GM23338 (cell line): Measurements from ENCODE around the gene MAGI1. TPM values are rescaled to one million over a fixed set of nuclear protein-coding genes. Genes with fewer than 3 reads are reported as not detected.

ENCODE experiments used
- ATAC-seq: fragments of 200-7000 bp; cut with Tn5 transposase; 3 replicates; pipeline ENCODE4 v1.9.1; 2020
- DNase-seq: peaks from one replicate; pipeline ENCODE4 v3.0.0-alpha.2; 2015; ENCODE audit warnings: low spot score
- H2AFZ ChIP-seq: fragments of 200-600 bp; sonication (generic); 2 replicates; pipeline ENCODE4 v1.8.0; 2016; ENCODE audit warnings: antibody characterized with exemption, mild to moderate bottlenecking, moderate library complexity
- H3F3A ChIP-seq: fragments of 200-600 bp; sonication (generic); replicated peaks from 2 replicates; pipeline ENCODE4 v1.8.0; 2017; ENCODE audit warnings: antibody characterized with exemption, mixed run types, low read depth
- H3K27ac ChIP-seq: fragments of 200-600 bp; sonication (generic); 2 replicates; pipeline ENCODE4 v1.6.1; 2016; ENCODE audit warnings: low read depth
- H3K27me3 ChIP-seq: fragments of 200-600 bp; sonication (generic); 2 replicates; pipeline ENCODE4 v1.8.0; 2016; ENCODE audit warnings: mild to moderate bottlenecking, mixed run types, moderate library complexity; ENCODE audit not compliant: insufficient read depth
- H3K36me3 ChIP-seq: fragments of 200-600 bp; sonication (generic); 2 replicates; pipeline ENCODE4 v1.8.0; 2016; ENCODE audit warnings: mild to moderate bottlenecking; ENCODE audit not compliant: insufficient read depth
- H3K4me1 ChIP-seq: fragments of 200-600 bp; sonication (generic); 2 replicates; pipeline ENCODE4 v1.8.0; 2016; ENCODE audit warnings: mild to moderate bottlenecking, moderate library complexity; ENCODE audit not compliant: insufficient read depth
- H3K4me2 ChIP-seq: fragments of 200-600 bp; sonication (generic); 2 replicates; pipeline ENCODE4 v1.7.1; 2017; ENCODE audit warnings: mixed run types
- H3K4me3 ChIP-seq: fragments of 200-600 bp; sonication (generic); 2 replicates; pipeline ENCODE4 v1.6.1; 2016; ENCODE audit warnings: mixed run types
- H3K79me2 ChIP-seq: fragments of 200-600 bp; sonication (generic); replicated peaks from 2 replicates; pipeline ENCODE4 v1.8.0; 2017; ENCODE audit warnings: mild to moderate bottlenecking; ENCODE audit not compliant: insufficient read depth
- H3K9me2 ChIP-seq: fragments of 200-600 bp; sonication (generic); 2 replicates; pipeline ENCODE4 v1.8.0; 2017; ENCODE audit not compliant: insufficient read depth
- H4K20me1 ChIP-seq: fragments of 200-600 bp; sonication (generic); replicated peaks from 2 replicates; pipeline ENCODE4 v1.8.0; 2017; ENCODE audit warnings: mild to moderate bottlenecking; ENCODE audit not compliant: insufficient read depth
- H3K27ac Mint-ChIP-seq: 2 replicates; pipeline ENCODE4 v1.8.0; 2020; ENCODE audit warnings: inconsistent platforms, mild to moderate bottlenecking, moderate library complexity, mixed read lengths
- H3K27me3 Mint-ChIP-seq: 3 replicates; pipeline ENCODE4 v1.8.0; 2022; ENCODE audit warnings: low read depth, mild to moderate bottlenecking, moderate library complexity, mixed read lengths, inconsistent platforms; ENCODE audit not compliant: insufficient read depth, poor library complexity
- H3K36me3 Mint-ChIP-seq: 3 replicates; pipeline ENCODE4 v1.8.0; 2021; ENCODE audit warnings: low read depth, mild to moderate bottlenecking, inconsistent platforms, moderate library complexity, mixed read lengths
- H3K4me1 Mint-ChIP-seq: 3 replicates; pipeline ENCODE4 v1.8.0; 2020; ENCODE audit warnings: mild to moderate bottlenecking, inconsistent platforms, mixed read lengths
- H3K4me3 Mint-ChIP-seq: 3 replicates; pipeline ENCODE4 v1.8.0; 2021; ENCODE audit warnings: moderate library complexity, mild to moderate bottlenecking, inconsistent platforms, mixed read lengths
- H3K9me3 Mint-ChIP-seq: 3 replicates; pipeline ENCODE4 v1.8.0; 2020; ENCODE audit warnings: moderate library complexity, mild to moderate bottlenecking, inconsistent platforms, mixed read lengths
- CREB1 ChIP-seq: fragments of 250-450 bp; sonication (Bioruptor Pico); IDR thresholded peaks from 2 replicates; pipeline ENCODE4 v1.5.0; 2020; ENCODE audit warnings: low read depth, mild to moderate bottlenecking, moderate library complexity
- EZH2phosphoT487 ChIP-seq: fragments of 200-600 bp; sonication (generic); IDR thresholded peaks from one replicate; pipeline ENCODE4 v1.8.1; 2018; ENCODE audit warnings: antibody characterized with exemption; ENCODE audit not compliant: unreplicated experiment
- JUNB ChIP-seq: IDR thresholded peaks from one replicate; pipeline ENCODE4 v1.6.1; 2016; ENCODE audit warnings: antibody characterized with exemption; ENCODE audit not compliant: unreplicated experiment
- POLR2AphosphoS5 ChIP-seq: IDR thresholded peaks from 2 replicates; pipeline ENCODE4 v1.6.1; 2016; ENCODE audit warnings: antibody characterized with exemption, low read depth
- STAT1 ChIP-seq: IDR thresholded peaks from one replicate; pipeline ENCODE4 v1.6.1; 2016; ENCODE audit warnings: antibody characterized with exemption; ENCODE audit not compliant: unreplicated experiment
- ZNF114 ChIP-seq: fragments of 250-450 bp; sonication (Bioruptor Pico); IDR thresholded peaks from 2 replicates; pipeline ENCODE4 v1.5.0; 2020; ENCODE audit warnings: mild to moderate bottlenecking, moderate library complexity
- ZNF331 ChIP-seq: fragments of 250-450 bp; sonication (Bioruptor Pico); IDR thresholded peaks from 2 replicates; pipeline ENCODE4 v1.5.0; 2020; ENCODE audit warnings: low read depth, mild to moderate bottlenecking, moderate library complexity
- polyA plus RNA-seq: library from polyadenylated mRNA; unstranded; fragments of >200 nt; fragmentation: Nextera tagmentation; extraction: Ambion mirVana; gene quantifications from 2 replicates; pipeline ENCODE4 v1.2.1, GENCODE V29; 2016
- total RNA-seq: library from RNA; depleted of rRNA; stranded (reverse); fragments of >200 nt; shearing (Covaris generic); gene quantifications from 2 replicates; pipeline ENCODE4 v1.2.3, GENCODE V29; 2014
- TF ChIP-seq, protein P1 (sequence below): IDR thresholded peaks from one replicate; pipeline ENCODE4 v1.6.1; 2018; ENCODE audit warnings: antibody characterized with exemption; ENCODE audit not compliant: unreplicated experiment
- TF ChIP-seq, protein P2 (sequence below): IDR thresholded peaks from 2 replicates; pipeline ENCODE4 v1.6.1; 2016; ENCODE audit warnings: antibody characterized with exemption
- TF ChIP-seq, protein P3 (sequence below), 2 experiments: fragments of 200-600 bp in 1 of 2; sonication (generic) in 1 of 2; conservative IDR thresholded peaks; 2 replicates each; pipeline versions ENCODE4 v1.5.1 to v1.6.1; 2016 to 2017; ENCODE audit warnings: antibody characterized with exemption in 2 of 2, low read depth in 2 of 2, mild to moderate bottlenecking in 2 of 2, moderate library complexity in 1 of 2

Gene MAGI1
- total and polyA plus RNA-seq, 2 experiments from 2014 or later, result 27.4 to 71.2 TPM

DNA sequence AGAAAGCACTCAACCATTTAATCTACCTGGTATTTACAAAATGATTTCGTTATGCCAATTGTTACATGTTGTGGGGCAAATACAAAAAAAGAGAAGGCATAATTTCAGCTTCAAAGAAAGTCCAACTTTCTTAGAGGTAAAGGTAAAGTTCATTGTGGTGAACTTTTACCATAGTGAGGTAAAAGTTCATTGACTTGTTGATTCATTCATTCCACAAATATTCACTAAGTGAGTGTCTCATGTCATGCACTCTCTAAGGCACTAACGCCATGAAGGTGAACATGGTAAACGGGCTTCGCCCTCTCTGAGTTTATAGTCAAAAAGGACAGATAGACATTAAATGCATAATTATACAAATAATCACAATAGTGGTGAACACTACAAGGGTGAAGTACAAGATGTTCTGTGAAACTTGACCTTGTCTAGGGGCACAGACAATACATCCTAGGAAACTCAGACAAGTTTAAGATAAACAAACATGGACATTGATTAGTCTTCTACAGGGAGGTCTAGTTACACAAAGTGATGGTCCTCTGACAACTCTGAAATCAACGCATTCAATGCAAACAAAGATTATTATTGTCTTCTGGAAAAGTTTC lies 378.6 kb downstream of the MAGI1 start (continued):
- TF ChIP-seq, protein P1, sequence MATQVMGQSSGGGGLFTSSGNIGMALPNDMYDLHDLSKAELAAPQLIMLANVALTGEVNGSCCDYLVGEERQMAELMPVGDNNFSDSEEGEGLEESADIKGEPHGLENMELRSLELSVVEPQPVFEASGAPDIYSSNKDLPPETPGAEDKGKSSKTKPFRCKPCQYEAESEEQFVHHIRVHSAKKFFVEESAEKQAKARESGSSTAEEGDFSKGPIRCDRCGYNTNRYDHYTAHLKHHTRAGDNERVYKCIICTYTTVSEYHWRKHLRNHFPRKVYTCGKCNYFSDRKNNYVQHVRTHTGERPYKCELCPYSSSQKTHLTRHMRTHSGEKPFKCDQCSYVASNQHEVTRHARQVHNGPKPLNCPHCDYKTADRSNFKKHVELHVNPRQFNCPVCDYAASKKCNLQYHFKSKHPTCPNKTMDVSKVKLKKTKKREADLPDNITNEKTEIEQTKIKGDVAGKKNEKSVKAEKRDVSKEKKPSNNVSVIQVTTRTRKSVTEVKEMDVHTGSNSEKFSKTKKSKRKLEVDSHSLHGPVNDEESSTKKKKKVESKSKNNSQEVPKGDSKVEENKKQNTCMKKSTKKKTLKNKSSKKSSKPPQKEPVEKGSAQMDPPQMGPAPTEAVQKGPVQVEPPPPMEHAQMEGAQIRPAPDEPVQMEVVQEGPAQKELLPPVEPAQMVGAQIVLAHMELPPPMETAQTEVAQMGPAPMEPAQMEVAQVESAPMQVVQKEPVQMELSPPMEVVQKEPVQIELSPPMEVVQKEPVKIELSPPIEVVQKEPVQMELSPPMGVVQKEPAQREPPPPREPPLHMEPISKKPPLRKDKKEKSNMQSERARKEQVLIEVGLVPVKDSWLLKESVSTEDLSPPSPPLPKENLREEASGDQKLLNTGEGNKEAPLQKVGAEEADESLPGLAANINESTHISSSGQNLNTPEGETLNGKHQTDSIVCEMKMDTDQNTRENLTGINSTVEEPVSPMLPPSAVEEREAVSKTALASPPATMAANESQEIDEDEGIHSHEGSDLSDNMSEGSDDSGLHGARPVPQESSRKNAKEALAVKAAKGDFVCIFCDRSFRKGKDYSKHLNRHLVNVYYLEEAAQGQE, result no peak
- TF ChIP-seq JUNB (no peak), ZNF331 (CRISPR knock-in tag) (no peak), CREB1 (CRISPR knock-in tag) (no peak), ZNF114 (CRISPR knock-in tag) (no peak), POLR2AphosphoS5 (no peak), STAT1 (no peak)
- TF ChIP-seq, protein P2, sequence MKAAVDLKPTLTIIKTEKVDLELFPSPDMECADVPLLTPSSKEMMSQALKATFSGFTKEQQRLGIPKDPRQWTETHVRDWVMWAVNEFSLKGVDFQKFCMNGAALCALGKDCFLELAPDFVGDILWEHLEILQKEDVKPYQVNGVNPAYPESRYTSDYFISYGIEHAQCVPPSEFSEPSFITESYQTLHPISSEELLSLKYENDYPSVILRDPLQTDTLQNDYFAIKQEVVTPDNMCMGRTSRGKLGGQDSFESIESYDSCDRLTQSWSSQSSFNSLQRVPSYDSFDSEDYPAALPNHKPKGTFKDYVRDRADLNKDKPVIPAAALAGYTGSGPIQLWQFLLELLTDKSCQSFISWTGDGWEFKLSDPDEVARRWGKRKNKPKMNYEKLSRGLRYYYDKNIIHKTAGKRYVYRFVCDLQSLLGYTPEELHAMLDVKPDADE, result no peak
- TF ChIP-seq, protein P3, sequence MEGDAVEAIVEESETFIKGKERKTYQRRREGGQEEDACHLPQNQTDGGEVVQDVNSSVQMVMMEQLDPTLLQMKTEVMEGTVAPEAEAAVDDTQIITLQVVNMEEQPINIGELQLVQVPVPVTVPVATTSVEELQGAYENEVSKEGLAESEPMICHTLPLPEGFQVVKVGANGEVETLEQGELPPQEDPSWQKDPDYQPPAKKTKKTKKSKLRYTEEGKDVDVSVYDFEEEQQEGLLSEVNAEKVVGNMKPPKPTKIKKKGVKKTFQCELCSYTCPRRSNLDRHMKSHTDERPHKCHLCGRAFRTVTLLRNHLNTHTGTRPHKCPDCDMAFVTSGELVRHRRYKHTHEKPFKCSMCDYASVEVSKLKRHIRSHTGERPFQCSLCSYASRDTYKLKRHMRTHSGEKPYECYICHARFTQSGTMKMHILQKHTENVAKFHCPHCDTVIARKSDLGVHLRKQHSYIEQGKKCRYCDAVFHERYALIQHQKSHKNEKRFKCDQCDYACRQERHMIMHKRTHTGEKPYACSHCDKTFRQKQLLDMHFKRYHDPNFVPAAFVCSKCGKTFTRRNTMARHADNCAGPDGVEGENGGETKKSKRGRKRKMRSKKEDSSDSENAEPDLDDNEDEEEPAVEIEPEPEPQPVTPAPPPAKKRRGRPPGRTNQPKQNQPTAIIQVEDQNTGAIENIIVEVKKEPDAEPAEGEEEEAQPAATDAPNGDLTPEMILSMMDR (conservative IDR thresholded peaks at IDR 0.05; ENCODE audit: low read depth in 2 of 2), result no peak

DNA sequence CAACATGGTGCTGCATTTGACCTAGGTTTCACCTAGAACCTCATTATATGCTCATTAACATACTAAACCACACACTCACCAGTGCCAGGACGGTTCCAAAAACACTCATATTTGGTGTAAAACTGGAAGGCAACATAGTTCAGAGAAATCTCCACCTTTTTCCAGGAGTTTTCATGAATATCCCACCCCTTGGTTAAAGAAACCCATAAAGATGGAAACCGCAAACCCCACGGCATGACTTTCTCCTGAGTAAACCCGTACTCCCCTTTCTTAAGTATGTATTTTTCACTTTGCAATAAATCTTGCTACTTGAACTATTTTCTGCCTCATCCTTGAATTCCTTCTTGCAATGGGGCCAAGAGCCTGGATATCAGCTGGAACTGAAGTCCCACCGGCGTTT lies 379.3 kb downstream of the MAGI1 start:
- Mint-ChIP-seq H3K27me3 (peaks cover 1% of the 10 kb centered on the region), H3K9me3 (no peaks in the 10 kb centered on the region), H3K27ac (no peak overlapping the region), H3K4me1 (peaks cover 21% of the 10 kb centered on the region), H3K4me3 (no peak overlapping the region), H3K36me3 (no peaks in the 10 kb centered on the region)
- no peak overlapping the region for H2AFZ ChIP-seq
- H4K20me1 ChIP-seq, result no peaks in the 10 kb centered on the region
- H3K4me2 ChIP-seq, result no peak overlapping the region
- 0 out of 2 replicates have a peak, but pooled peaks cover 4% of the 10 kb centered on the region for H3K79me2 ChIP-seq
- peaks cover 24% of the 10 kb centered on the region for H3K4me1 ChIP-seq
- H3K36me3 ChIP-seq, result no peaks in the 10 kb centered on the region
- H3K4me3 ChIP-seq, result no peak overlapping the region
- no peak overlapping the region for H3K27ac ChIP-seq
- H3F3A ChIP-seq, result no peaks in the 10 kb centered on the region
- ATAC-seq (no peak), DNase-seq (no peak)
- no peaks in the 10 kb centered on the region for H3K27me3 ChIP-seq
- no peaks in the 10 kb centered on the region; the same call in 1 of the 2 replicates for H3K9me2 ChIP-seq
- TF ChIP-seq EZH2phosphoT487, result no peak
- TF ChIP-seq STAT1, result no peak
- TF ChIP-seq, protein P1, result no peak
